ENCODE data around the gene KIZ.

DNA sequence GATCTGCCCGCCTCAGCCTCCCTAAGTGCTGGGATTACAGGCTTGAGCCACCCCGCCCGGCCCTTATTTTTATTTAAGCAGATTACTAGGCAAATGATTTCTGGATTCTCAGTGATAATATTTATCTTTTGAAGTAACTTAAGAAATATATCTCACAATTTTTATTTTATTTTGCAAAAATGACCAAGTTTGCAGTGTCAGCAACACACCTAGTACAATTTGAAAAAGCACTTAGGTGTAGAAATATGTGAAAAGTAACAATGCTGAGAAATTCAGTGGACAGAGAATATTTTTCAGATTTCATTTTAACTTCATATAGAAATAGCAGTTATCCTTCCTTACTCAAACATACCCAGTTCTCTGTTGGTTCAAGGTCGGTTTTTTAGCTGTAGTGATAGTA, 98.3 kb downstream of the KIZ start:
- TF ChIP-seq EZH2phosphoT487 (IDR thresholded peaks at IDR 0.05; ENCODE audit: borderline replicate concordance) (no peak), POLR2A (IDR thresholded peaks at IDR 0.05; ENCODE audit: borderline replicate concordance, extremely low read depth, insufficient read depth, insufficient read length) (no peak), ELF1 (IDR thresholded peaks at IDR 0.05; ENCODE audit: borderline replicate concordance, low read depth) (no peak), YY1 (IDR thresholded peaks at IDR 0.05; ENCODE audit: extremely low read depth, insufficient replicate concordance, low read depth, low read length) (no peak), EZH2 (IDR thresholded peaks at IDR 0.05) (no peak), TCF7L2 (IDR thresholded peaks at IDR 0.05; ENCODE audit: borderline replicate concordance, extremely low read depth, insufficient read depth, insufficient read length) (no peak), JUND (IDR thresholded peaks at IDR 0.05) (no peak)
- TF ChIP-seq, protein P1, sequence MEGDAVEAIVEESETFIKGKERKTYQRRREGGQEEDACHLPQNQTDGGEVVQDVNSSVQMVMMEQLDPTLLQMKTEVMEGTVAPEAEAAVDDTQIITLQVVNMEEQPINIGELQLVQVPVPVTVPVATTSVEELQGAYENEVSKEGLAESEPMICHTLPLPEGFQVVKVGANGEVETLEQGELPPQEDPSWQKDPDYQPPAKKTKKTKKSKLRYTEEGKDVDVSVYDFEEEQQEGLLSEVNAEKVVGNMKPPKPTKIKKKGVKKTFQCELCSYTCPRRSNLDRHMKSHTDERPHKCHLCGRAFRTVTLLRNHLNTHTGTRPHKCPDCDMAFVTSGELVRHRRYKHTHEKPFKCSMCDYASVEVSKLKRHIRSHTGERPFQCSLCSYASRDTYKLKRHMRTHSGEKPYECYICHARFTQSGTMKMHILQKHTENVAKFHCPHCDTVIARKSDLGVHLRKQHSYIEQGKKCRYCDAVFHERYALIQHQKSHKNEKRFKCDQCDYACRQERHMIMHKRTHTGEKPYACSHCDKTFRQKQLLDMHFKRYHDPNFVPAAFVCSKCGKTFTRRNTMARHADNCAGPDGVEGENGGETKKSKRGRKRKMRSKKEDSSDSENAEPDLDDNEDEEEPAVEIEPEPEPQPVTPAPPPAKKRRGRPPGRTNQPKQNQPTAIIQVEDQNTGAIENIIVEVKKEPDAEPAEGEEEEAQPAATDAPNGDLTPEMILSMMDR (IDR thresholded peaks at IDR 0.05 in 2 of 3, conservative IDR thresholded peaks at IDR 0.05 in 1 of 3; ENCODE audit: borderline replicate concordance in 1 of 3, insufficient read depth in 1 of 3, low read depth in 2 of 3, low read length in 2 of 3), result no peak
- TF ChIP-seq, protein P2, sequence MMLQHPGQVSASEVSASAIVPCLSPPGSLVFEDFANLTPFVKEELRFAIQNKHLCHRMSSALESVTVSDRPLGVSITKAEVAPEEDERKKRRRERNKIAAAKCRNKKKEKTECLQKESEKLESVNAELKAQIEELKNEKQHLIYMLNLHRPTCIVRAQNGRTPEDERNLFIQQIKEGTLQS (IDR thresholded peaks at IDR 0.05), result no peak
- TF ChIP-seq, protein P3, sequence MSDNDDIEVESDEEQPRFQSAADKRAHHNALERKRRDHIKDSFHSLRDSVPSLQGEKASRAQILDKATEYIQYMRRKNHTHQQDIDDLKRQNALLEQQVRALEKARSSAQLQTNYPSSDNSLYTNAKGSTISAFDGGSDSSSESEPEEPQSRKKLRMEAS (IDR thresholded peaks at IDR 0.05), result no peak
